Mesenchymal stem cell (in vitro differentiated cells and primary cell): ENCODE data around the gene PLEKHG4B.

Source experiments
- DNase-seq: peaks from one replicate; pipeline ENCODE4 v3.0.0-alpha.2; 2013
- H2AFZ ChIP-seq: one replicate; pipeline ENCODE4 v1.6.1; 2013; ENCODE audit warnings: low read depth, mild to moderate bottlenecking, control low read depth, inconsistent platforms, low read length, moderate library complexity
- H2AK5ac ChIP-seq: 2 replicates; pipeline ENCODE4 v1.6.1; 2013; ENCODE audit warnings: low read length, moderate library complexity, mild to moderate bottlenecking, inconsistent platforms; ENCODE audit not compliant: severe bottlenecking
- H2BK120ac ChIP-seq: one replicate; pipeline ENCODE4 v1.6.1; 2013; ENCODE audit warnings: low read depth, mild to moderate bottlenecking, inconsistent platforms, low read length, moderate library complexity
- H2BK12ac ChIP-seq, 2 experiments: one replicate each; pipeline ENCODE4 v1.6.1; 2013; ENCODE audit warnings: inconsistent platforms in 2 of 2, low read length in 2 of 2, mild to moderate bottlenecking in 2 of 2, moderate library complexity in 2 of 2, control low read depth in 1 of 2
- H2BK15ac ChIP-seq: one replicate; pipeline ENCODE4 v1.6.1; 2013; ENCODE audit warnings: mild to moderate bottlenecking, low read depth, inconsistent platforms; ENCODE audit not compliant: poor library complexity, severe bottlenecking
- H2BK5ac ChIP-seq: 2 replicates; pipeline ENCODE4 v1.6.1; 2013; ENCODE audit warnings: low read depth, mild to moderate bottlenecking, low read length, control low read depth, inconsistent platforms; ENCODE audit not compliant: poor library complexity, severe bottlenecking
- H3K14ac ChIP-seq, 2 experiments: one replicate each; pipeline ENCODE4 v1.6.1; 2013; ENCODE audit warnings: inconsistent platforms in 2 of 2, low read length in 2 of 2, control low read depth in 1 of 2, mild to moderate bottlenecking in 1 of 2, moderate library complexity in 1 of 2
- H3K18ac ChIP-seq, 2 experiments: one replicate each; pipeline ENCODE4 v1.6.1; 2013; ENCODE audit warnings: inconsistent platforms in 2 of 2, low read length in 2 of 2, control low read depth in 1 of 2, low read depth in 1 of 2, mild to moderate bottlenecking in 1 of 2
- H3K23ac ChIP-seq, 2 experiments: one replicate each; pipeline ENCODE4 v1.6.1; 2013; ENCODE audit warnings: inconsistent platforms in 2 of 2, low read length in 2 of 2, mild to moderate bottlenecking in 2 of 2, moderate library complexity in 2 of 2, control low read depth in 1 of 2
- H3K27ac ChIP-seq: 2 replicates; pipeline ENCODE4 v1.5.1; 2013; ENCODE audit warnings: mild to moderate bottlenecking, moderate library complexity, low read length, control low read depth, inconsistent platforms; ENCODE audit not compliant: poor library complexity, severe bottlenecking
- H3K27me3 ChIP-seq, 2 experiments: 2 replicates each; pipeline versions ENCODE4 v1.6.1 to v1.7.0; 2013; ENCODE audit warnings: low read length in 2 of 2, mild to moderate bottlenecking in 2 of 2, moderate library complexity in 2 of 2, control low read depth in 1 of 2, inconsistent platforms in 1 of 2; ENCODE audit not compliant: control insufficient read depth in 1 of 2, insufficient read depth in 1 of 2
- H3K36me3 ChIP-seq, 2 experiments: 2 replicates each; pipeline versions ENCODE4 v1.6.1 to v1.7.0; 2013; ENCODE audit warnings: low read length in 2 of 2, control low read depth in 1 of 2, inconsistent platforms in 1 of 2, low read depth in 1 of 2, mild to moderate bottlenecking in 1 of 2; ENCODE audit not compliant: insufficient read depth in 2 of 2, control insufficient read depth in 1 of 2
- H3K4ac ChIP-seq, 2 experiments: one replicate each; pipeline ENCODE4 v1.6.1; 2013; ENCODE audit warnings: inconsistent platforms in 2 of 2, low read length in 2 of 2, mild to moderate bottlenecking in 2 of 2, moderate library complexity in 2 of 2, control low read depth in 1 of 2, low read depth in 1 of 2
- H3K4me1 ChIP-seq: 2 replicates; pipeline ENCODE4 v1.6.1; 2013; ENCODE audit warnings: low read depth, low read length, control low read depth; ENCODE audit not compliant: control insufficient read depth, insufficient read depth
- H3K4me2 ChIP-seq: 2 replicates; pipeline ENCODE4 v1.6.1; 2013; ENCODE audit warnings: low read length, mild to moderate bottlenecking, inconsistent platforms; ENCODE audit not compliant: poor library complexity, severe bottlenecking
- H3K4me3 ChIP-seq, 2 experiments: 2 replicates each; pipeline versions ENCODE4 v1.5.1 to v1.7.0; 2013; ENCODE audit warnings: low read length in 2 of 2, mild to moderate bottlenecking in 2 of 2, control low read depth in 1 of 2, low read depth in 1 of 2; ENCODE audit not compliant: insufficient read depth in 1 of 2
- H3K79me1 ChIP-seq: replicated peaks from 2 replicates; pipeline ENCODE4 v1.6.1; 2013; ENCODE audit warnings: mild to moderate bottlenecking, control low read depth, low read length, inconsistent platforms; ENCODE audit not compliant: poor library complexity, severe bottlenecking
- H3K9ac ChIP-seq: 2 replicates; pipeline ENCODE4 v1.7.0; 2013; ENCODE audit warnings: mild to moderate bottlenecking, low read length, moderate library complexity
- H3K9me3 ChIP-seq: 2 replicates; pipeline ENCODE4 v1.7.0; 2013; ENCODE audit warnings: mild to moderate bottlenecking, low read length; ENCODE audit not compliant: control insufficient read depth
- H4K8ac ChIP-seq: one replicate; pipeline ENCODE4 v1.6.1; 2013; ENCODE audit warnings: inconsistent platforms, mild to moderate bottlenecking, low read length, moderate library complexity
- H4K91ac ChIP-seq: one replicate; pipeline ENCODE4 v1.6.1; 2013; ENCODE audit warnings: mild to moderate bottlenecking, low read length, inconsistent platforms
- WGBS: methylation state at CpG from one replicate; pipeline ENCODE4 v1.1.7; 2013; ENCODE audit warnings: mixed read lengths; 5-methylcytosine and 5-hydroxymethylcytosine counted together

PLEKHG4B gene

GRCh38 chr5:152077-152476 lies 60.1 kb downstream of the PLEKHG4B start:
- Histone ChIP-seq H2AFZ (no peak overlapping the region), H3K4ac (no peak overlapping the region), H3K4me3 (no peak overlapping the region), H3K27ac (no peak overlapping the region), H2BK15ac (no peak overlapping the region), H3K79me1 (no peaks in the 10 kb centered on the region), H4K8ac (no peak overlapping the region), H2BK120ac (no peak overlapping the region), H3K14ac (no peak overlapping the region), H3K36me3 (no peaks in the 10 kb centered on the region), H3K27me3 (peaks cover 0 to 39% of the 10 kb centered on the region in 2 experiments), H3K23ac (no peak overlapping the region), H4K91ac (no peak overlapping the region), H2BK5ac (no peak overlapping the region), H3K9me3 (peaks cover 23% of the 10 kb centered on the region), H3K4me2 (no peak overlapping the region), H3K4me1 (peaks cover 15% of the 10 kb centered on the region), H2BK12ac (no peak overlapping the region), H3K9ac (no peak overlapping the region), H2AK5ac (no peak overlapping the region), H3K18ac (no peak overlapping the region)
- 91% methylated on average over 6 of the region's 6 CpGs for WGBS
- no peak for DNase-seq

- Histone ChIP-seq H3K14ac (no peak overlapping the region), H2BK120ac (no peak overlapping the region), H2BK15ac (no peak overlapping the region), H3K4me1 (peaks cover 15% of the 10 kb centered on the region), H3K4me2 (peak overlapping the region; percentile 41), H3K4ac (no peak overlapping the region), H3K4me3 (no peak overlapping the region), H4K91ac (no peak overlapping the region), H3K79me1 (no peaks in the 10 kb centered on the region), H4K8ac (no peak overlapping the region), H3K9me3 (peaks cover 11% of the 10 kb centered on the region), H2AK5ac (no peak overlapping the region), H2AFZ (no peak overlapping the region), H3K18ac (no peak overlapping the region), H2BK5ac (no peak overlapping the region), H3K27ac (no peak overlapping the region), H2BK12ac (no peak overlapping the region), H3K9ac (no peak overlapping the region), H3K27me3 (peaks cover 0 to 48% of the 10 kb centered on the region in 2 experiments), H3K23ac (no peak overlapping the region), H3K36me3 (no peaks in the 10 kb centered on the region)
- 83% methylated on average over 7 of the region's 8 CpGs for WGBS
- DNase-seq = no peak
Measured at GRCh38 chr5:153256-153655, 61.3 kb downstream of the PLEKHG4B start.

GRCh38 chr5:154236-154635 lies 62.3 kb downstream of the PLEKHG4B start:
- peaks cover under 1% of the 10 kb centered on the region for H3K9me3 ChIP-seq
- no peaks in the 10 kb centered on the region for H3K36me3 ChIP-seq
- peaks cover 0 to 51% of the 10 kb centered on the region in 2 experiments for H3K27me3 ChIP-seq
- H2AK5ac ChIP-seq = no peak overlapping the region
- no peak overlapping the region for H4K91ac ChIP-seq
- H4K8ac ChIP-seq = no peak overlapping the region
- no peak overlapping the region for H2BK15ac ChIP-seq
- no peak overlapping the region for H3K9ac ChIP-seq
- H3K4me3 ChIP-seq = no peak overlapping the region
- no peaks in the 10 kb centered on the region for H3K79me1 ChIP-seq
- H2BK12ac ChIP-seq = no peak overlapping the region
- no peak overlapping the region for H3K4me2 ChIP-seq
- 89% methylated on average over 9 of the region's 10 CpGs for WGBS
- H3K4ac ChIP-seq = no peak overlapping the region
- H2BK5ac ChIP-seq = no peak overlapping the region
- DNase-seq = no peak
- H3K14ac ChIP-seq = no peak overlapping the region
- H3K18ac ChIP-seq = no peak overlapping the region
- no peak overlapping the region for H3K23ac ChIP-seq
- no peak overlapping the region for H2AFZ ChIP-seq
- H2BK120ac ChIP-seq = no peak overlapping the region
- H3K27ac ChIP-seq = no peak overlapping the region
- H3K4me1 ChIP-seq = peaks cover 19% of the 10 kb centered on the region

- Histone ChIP-seq H3K79me1 (no peaks in the 10 kb centered on the region), H3K9ac (no peak overlapping the region), H2BK5ac (no peak overlapping the region), H4K91ac (no peak overlapping the region), H3K36me3 (no peaks in the 10 kb centered on the region), H2BK12ac (no peak overlapping the region), H2AFZ (no peak overlapping the region), H4K8ac (no peak overlapping the region), H3K4me3 (no peak overlapping the region), H3K9me3 (no peaks in the 10 kb centered on the region), H2BK15ac (no peak overlapping the region), H3K18ac (no peak overlapping the region), H3K14ac (no peak overlapping the region), H3K4me2 (no peak overlapping the region), H3K23ac (no peak overlapping the region), H2AK5ac (no peak overlapping the region), H3K4ac (no peak overlapping the region), H3K4me1 (peaks cover 23% of the 10 kb centered on the region), H3K27me3 (peaks cover 0 to 55% of the 10 kb centered on the region in 2 experiments), H3K27ac (no peak overlapping the region), H2BK120ac (no peak overlapping the region)
- WGBS = 91% methylated on average over 18 of the region's 18 CpGs
- DNase-seq = no peak
Measured at GRCh38 chr5:154826-155225, 62.9 kb downstream of the PLEKHG4B start.
